Suppressor macrophage treated with lipopolysaccharide for 1 hour (primary cell): ENCODE results near the gene UBTF.

ENCODE experiments used
- DNase-seq, 3 donors: peaks; one replicate each; pipeline ENCODE4 v3.0.0-alpha.2; 2020 to 2022

UBTF gene

GRCh38 chr17:44219616-44220212 is at the start of gene UBTF:
UBTF (minus strand) TSS chr17:44219675; CDS start chr17:44218229, 1,446 bp downstream.
- peak; percentile 28 to 75 (median 53) for DNase-seq

GRCh38 chr17:44268709-44269534 is 49.4 kb upstream of the UBTF start:
- no peak for DNase-seq

DNA sequence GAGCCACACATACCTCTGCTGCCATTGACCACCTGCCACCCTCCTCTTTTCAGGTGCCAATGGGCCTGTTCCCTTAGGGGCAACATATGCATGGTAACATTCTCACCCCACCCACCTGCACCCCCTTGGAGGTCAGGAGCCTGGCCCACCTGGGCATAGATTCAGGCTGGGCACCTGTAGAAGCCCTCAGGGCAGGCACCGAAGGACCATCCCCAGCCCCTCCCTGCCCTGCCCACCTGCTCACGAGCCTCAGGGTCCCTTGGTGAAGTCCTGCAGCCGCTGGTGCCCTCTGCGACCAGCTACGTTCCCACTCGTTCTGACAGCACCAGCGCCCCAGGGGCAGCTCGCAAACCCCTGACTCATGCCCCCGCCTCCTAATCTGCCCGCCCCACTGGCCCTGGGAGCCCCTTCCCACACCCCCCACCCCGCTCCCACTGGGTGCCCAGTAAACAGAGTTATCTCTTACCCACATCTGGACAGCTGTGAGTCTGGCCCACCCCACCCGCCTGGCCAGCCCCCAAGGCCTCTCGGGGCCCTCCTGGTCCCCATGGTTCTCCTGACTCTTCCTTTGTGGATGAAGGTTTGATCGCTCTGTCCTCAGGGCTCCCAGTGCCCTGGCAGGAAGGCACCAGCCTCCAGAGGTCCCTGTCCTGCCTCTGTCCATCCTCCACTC is 48.5 kb upstream of the UBTF start, which contains the start of gene SLC4A1:
SLC4A1 (minus strand) TSS at position 318 of the 673 bp plus-strand sequence. CDS start 5,269 bp downstream, outside the sequence.
- DNase-seq, result no peak

DNA sequence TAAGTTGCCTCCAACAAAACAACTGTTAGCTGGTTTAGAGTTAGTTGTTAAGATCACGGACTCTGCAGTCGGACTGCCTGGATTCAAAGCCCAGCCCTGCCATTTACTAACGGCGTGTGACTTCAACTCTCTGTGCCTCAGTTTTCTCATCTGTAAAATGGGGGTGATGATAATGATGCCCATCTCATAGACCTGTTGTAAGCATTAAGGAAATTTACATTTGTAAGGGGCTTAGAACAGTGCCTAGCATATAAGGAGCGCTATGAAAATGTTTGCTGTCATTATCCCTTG is 47.6 kb upstream of the UBTF start:
- no peak for DNase-seq

- DNase-seq, result no peak
Measured at GRCh38 chr17:44266402-44267164, 47.1 kb upstream of the UBTF start.

DNA sequence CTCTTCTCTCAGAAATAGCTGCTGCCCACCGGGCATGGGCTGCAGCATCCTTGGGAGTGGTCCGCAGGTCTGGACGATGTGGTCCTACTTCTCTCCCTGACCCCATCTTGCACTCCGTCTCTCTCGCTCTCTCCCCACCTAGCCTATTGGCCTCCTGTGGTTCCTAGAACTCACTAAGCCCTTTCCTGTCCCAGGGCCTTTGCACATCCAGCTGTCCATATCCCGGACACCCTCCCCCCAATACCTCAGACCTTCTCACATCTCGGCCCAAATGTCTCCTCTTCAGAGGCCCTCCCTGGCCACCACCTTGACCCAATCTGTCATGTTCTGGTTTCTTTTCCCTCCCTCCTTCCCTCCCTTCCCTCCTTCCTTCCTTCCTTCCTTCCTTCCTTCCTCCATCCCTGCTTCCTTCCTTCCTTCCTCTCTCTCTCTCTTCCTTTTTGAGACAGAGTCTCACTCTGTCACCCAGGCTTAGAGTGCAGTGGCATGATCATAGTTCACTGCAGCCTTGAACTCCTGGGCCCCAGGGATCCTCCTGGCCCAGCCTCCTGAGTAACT is 43.9 kb upstream of the UBTF start:
- DNase-seq, result no peak

GRCh38 chr17:44262654-44263225 is 43.3 kb upstream of the UBTF start:
- no peak for DNase-seq

DNA sequence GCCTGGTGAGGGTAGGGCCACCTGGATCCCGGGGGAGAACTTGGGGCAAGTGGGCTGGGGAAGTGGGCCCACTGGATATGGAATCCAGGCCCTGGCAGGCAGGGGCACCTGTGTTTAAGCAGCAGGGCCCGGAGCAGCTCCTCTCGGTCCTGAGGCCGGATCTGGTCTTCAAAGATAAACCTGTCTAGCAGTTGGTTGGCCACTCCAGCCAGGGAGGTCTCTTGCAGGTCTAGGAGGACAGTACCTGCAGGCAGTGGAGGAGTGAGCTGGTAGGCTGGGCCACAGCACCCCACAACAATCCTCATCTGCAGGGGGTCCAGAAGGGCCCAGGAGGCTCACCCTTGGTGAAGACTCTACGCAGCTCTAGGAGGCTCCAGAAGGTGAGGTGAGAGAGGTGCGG is 40.8 kb upstream of the UBTF start:
- DNase-seq, result no peak

DNA sequence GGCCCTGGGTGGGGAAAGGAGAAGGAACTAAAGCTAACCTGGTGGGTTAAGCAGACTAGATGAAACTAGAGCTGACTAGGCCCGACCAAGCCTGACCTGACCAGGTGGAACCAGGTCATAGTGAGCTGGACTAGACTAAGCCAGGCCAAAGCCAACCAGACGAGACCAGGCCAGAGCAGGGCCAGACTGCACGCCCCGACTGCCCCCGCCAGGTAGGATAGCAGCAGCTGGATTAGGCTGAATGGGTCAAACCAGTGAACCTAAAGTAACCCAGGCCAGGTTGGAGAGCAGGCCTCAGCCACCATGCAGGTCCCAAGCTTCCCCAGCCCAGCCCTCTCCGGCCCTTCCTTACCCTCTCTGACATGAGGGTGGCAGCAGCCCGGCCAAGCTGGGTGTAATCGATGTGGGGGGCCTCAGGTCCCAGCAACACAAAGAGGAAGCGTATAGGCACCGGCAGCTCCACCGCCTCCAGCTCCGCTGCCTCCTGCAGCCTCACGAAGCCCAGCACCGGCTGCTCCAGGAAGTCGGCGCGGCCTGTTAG is 39.4 kb upstream of the UBTF start:
- no peak for DNase-seq

GRCh38 chr17:44257815-44258760 is 38.6 kb upstream of the UBTF start:
- no peak for DNase-seq

DNA sequence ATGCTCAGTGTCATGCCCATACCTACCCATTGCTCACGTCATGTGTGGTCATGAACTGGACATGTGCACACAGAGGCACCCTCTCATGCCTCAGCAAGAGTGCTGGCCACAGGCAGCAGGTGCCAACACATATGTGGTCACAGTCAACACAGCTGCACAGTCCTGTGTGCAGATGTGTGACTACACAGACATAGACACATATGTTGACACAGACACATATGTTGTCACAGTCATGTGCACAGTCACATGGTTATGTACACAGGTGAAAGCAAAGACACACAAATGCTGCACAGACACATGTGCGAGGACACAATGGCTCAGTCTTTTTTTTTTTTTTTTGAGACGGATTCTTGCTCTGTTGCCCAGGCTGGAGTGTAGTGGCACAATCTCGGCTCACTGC is 37.2 kb upstream of the UBTF start:
- DNase-seq, result no peak

DNA sequence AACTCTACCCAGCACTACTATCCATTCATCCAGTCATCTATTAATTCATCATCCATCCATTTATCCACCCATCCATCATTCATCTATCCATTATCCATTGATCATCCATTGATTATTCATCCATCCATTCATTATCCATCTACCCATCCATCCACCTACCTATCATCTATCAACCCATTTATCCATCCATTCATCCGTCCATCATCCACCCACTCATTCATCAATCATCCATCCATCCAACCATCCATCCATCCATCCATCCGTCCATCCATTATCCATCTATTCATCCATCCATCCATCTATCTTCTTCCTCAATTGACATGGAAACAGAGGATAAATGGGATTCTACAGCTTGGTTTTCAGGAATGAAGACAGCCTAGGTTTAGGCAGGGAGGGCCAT is 36.4 kb upstream of the UBTF start:
- no peak for DNase-seq

GRCh38 chr17:44254361-44255095 is 35.1 kb upstream of the UBTF start:
- no peak for DNase-seq

DNA sequence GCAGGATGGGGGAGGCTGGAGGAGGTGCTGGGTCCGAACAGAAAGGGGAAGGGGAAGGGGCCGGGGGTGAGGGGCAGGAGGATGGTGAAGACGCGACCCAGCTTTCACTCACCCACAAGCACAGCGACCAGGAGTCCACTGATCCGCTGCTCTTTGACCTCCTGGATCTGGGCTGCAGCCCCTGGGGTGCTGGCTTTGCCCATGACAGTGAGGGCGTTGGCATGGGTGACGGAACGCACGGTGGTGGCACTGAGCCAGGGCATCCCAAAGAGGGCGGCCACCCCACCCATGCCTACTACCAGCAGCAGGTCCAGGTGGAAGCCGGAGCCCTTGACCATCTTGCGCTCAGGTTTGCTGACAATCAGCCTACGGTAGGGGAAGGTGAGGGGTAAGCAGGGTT is 33.5 kb upstream of the UBTF start:
- DNase-seq, result no peak

DNA sequence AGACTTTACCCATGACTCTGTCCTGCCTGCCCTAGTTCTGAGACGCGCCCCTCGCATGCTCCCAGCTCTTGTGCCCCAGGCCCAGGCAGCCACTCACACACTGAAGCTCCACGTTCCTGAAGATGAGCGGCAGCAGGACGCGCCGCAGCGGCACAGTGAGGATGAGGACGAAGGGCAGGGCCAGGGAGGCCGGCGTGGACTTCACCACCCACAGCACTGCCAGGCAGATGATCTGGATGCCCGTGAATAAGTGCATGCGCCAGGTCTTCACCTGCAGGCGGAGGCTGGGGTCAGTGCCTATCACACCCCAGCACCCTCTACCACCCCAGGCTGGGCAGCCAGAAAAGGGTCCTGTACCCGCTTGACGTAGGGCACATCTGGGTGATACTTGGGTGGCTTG is 31.6 kb upstream of the UBTF start:
- no peak for DNase-seq

DNA sequence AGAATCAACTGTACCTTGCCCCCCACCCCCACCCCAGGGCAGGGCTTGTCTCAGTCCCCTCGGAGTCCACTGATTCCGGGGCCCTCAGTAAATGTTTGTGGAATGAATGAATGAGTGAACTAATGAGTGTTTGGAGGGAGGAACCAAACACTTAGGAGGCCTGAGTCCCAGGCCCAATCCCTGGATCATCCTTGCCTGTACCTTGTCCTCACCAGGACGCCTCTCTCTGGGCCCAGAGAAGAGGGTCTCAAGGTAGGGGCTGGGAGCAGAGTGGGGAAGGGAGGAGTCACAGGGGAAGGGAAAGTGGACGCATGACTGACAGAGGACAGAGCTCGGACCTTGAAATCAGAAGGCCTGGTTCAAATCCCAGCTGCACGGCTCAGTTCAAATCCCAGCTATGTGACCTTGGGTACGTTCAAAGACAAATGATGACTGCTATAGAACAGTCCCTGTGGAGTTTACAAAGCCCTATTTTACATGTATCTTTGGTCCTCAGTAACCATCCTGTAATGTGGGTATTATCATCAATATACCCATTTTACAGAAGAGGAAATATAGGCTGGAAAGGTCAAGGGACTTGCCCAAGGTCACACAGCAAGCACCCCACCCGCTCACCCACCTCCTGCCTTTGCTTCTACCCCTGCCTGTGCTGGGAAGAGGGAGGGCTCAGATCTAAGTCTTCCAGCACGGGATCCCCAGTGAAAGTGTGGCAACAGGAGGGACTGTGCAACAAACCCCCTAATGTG is 30.2 kb upstream of the UBTF start:
- DNase-seq, result no peak

DNA sequence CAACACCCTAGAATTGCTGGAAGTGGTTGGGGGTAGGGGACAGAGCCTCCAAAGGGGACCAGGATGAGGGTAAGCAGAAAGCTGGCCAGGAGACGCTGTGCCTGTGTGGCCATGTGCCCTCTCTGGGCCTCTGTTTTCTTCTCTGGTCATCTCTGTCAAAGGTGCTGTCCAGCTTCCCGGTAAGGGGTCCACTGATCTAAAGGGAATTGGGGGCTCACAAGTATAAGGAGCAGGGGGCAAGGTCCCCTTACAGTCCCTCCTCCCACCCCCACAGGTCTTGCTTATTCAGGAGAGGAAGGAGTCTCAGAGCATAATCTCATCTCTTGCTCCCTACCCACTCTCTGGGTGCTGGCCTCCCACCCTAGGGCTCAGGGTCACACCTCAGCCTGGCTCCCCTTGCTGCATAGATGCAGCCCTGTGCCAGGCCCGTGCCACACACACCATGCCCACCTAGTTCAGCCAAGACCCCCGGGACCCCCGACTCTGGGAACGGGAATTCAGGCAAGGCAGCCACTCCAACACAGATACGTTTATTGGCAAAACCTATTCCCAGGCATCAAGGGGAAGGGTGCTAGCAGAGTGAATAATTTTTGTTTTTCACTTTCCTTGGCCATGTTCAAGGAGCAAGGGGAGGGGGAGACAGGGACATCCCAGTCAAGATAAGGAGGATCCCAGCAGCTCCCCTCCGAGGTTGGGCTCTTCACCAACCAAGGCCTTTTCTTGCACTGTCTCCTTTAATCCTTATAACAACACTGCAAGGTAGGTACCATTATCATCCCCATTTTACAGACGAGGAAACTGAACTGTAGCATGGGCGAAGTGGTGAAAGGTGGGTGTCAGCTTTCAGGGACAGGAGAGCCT is 28.6 kb upstream of the UBTF start:
- DNase-seq, result no peak

DNA sequence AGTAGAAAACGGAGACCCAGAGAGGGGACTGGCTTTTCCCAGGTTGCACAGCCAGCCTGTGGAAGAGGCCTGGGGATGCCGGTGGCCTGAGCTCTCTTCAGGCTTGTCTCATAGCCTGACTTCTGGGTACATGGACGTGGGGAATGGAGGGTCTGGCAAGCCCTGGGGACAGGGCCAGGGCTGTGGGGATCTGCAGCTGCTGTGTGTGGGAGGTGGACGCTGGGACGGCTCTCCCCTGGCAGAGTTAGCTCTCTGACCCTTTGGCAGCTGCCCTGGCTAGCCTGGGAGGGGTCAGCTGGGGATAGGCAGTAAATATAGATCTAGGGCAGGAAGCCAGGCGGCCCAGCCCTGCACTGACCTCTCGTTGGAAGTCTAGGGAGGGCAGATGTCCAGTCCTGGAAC is 28.0 kb upstream of the UBTF start:
- no peak for DNase-seq
